Psoas muscle (tissue), 8 donors: Measurements from ENCODE around the gene S1PR4. TPM values are rescaled to one million over a fixed set of nuclear protein-coding genes. Genes with fewer than 3 reads are reported as not detected.
A peak's percentile ranks its signal among the peaks of the same experiment; 100 is the strongest.

Source experiments
- ATAC-seq, 4 donors: fragments of 200-7000 bp; cut with Tn5 transposase; one replicate each; pipeline ENCODE4 v1.9.1; 2020; ENCODE audit warnings: moderate library complexity in 3 of 4, mild to moderate bottlenecking in 2 of 4
- DNase-seq, 2 donors: peaks; one replicate each; pipeline ENCODE4 v3.0.0-alpha.2; 2020
- H3K27ac ChIP-seq: fragments of 200-600 bp; one replicate; pipeline ENCODE4 v1.8.0; 2022
- H3K27me3 ChIP-seq, 3 donors: fragments of 200-600 bp in 1 of 3; one replicate each; pipeline versions ENCODE4 v1.6.1 to v1.8.0; 2013 to 2022; ENCODE audit warnings: low read length in 2 of 3, mild to moderate bottlenecking in 2 of 3, moderate library complexity in 1 of 3; ENCODE audit not compliant: insufficient read depth in 3 of 3
- H3K36me3 ChIP-seq, 2 donors: fragments of 200-600 bp in 1 of 2; one replicate each; pipeline versions ENCODE4 v1.6.1 to v1.8.0; 2013 to 2022; ENCODE audit warnings: low read depth in 1 of 2, mild to moderate bottlenecking in 1 of 2, moderate library complexity in 1 of 2; ENCODE audit not compliant: insufficient read depth in 1 of 2
- H3K4me1 ChIP-seq: fragments of 200-600 bp; one replicate; pipeline ENCODE4 v1.8.0; 2022
- H3K4me3 ChIP-seq: fragments of 200-600 bp; one replicate; pipeline ENCODE4 v1.8.0; 2022; ENCODE audit warnings: mild to moderate bottlenecking
- H3K9me3 ChIP-seq: fragments of 200-600 bp; one replicate; pipeline ENCODE4 v1.8.0; 2022
- WGBS, 3 donors: extraction: QIAGEN DNeasy Blood & Tissue Kit; methylation state at CpG; one replicate each; pipeline versions ENCODE4 v1.1.6 to v1.1.7; 2013; 5-methylcytosine and 5-hydroxymethylcytosine counted together
- intact Hi-C, 2 donors: fragments of 100-400 bp; cut with DNase I; formaldehyde crosslinking; loops; one replicate each; pipeline versions ENCODE4 v1.11.0 to v1.14.2; 2022
- polyA plus RNA-seq, 3 donors: library from polyadenylated mRNA; stranded (reverse); fragments of 200-250 nt; gene quantifications; one replicate each; pipeline ENCODE4 v1.2.3, GENCODE V29; 2013
- total RNA-seq, 4 donors: library from RNA; stranded (reverse); fragmentation: NEBNext Ultra II Directional in 2 of 4; extraction: Animal tissue kit (Norgen Biotek cat#: 25700) in 2 of 4; gene quantifications; one replicate each; pipeline versions ENCODE4 v1.2.1 to v1.2.4, GENCODE V29; 2021 to 2023
- TF ChIP-seq, protein P1 (sequence below): fragments of 200-600 bp; IDR thresholded peaks from one replicate; pipeline ENCODE4 v1.8.0; 2022; ENCODE audit warnings: antibody characterized with exemption
- donor health status: healthy with polysubstance abuse.
- donor health status: DM: no; HTN: no; CAD: no; lungs with moderate emphysema.
- donor health status: Bipolar disorder and iron deficiency.
- donor health status: healthy.
- donor health status: DM: yes; HTN: yes; CAD: no.
- donor health status: DM: no; HTN: no; CAD: no.
- donor health status: DM: no; HTN: no; CAD: no.
- donor health status: DM: yes; HTN: yes; CAD: no.

The S1PR4 gene
- total and polyA plus RNA-seq, 7 donors: 0.40 to 0.94 (median 0.75) TPM

DNA sequence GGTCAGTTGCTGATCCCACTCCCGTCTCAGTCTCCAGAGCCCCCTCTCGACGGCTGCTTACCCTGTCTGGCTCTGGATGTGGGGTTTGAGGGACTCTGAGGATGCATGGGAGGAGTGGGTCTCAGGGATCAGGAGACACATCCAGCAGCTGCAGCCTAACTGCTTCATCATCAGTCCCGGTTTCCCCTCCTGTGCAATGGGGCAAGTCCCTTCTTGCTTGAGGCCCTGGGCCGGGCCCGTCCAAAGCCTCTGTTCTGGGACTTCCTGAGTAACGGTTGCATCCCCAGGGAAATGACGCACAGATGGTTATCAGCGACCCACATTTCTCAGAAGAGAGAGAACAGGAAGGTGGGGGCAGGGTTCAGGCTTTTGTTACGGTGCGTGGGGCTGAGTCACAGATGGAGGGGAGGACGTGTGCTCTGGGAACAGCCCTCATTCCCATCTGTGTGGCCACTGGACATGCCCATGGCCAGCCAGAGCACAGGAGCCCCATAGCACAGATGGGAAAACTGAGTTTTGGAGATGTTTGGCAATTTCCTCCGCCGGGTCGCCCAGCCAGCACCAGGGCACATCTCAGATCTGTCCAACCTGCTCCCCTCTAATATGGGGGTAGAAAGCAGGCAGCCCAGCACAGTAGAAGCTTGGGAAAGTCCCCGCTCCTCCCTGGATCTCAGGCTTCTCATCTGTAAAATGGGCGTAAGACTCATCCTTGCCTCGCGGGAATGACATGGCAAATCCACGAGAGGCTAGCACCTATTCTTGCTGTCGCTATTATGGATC is 23.4 kb upstream of the S1PR4 start:
- ATAC-seq: peak; percentile 44 to 85 (median 72)
- intact Hi-C loops: no loop called here
- Histone ChIP-seq H3K36me3 (no peaks in the 10 kb centered on the region), H3K27me3 (peaks cover 0 to 22% (median 2%) of the 10 kb centered on the region in 3 donors), H3K4me1 (no peaks in the 10 kb centered on the region), H3K4me3 (no peak overlapping the region), H3K27ac (peak overlapping the region; percentile 58), H3K9me3 (no peaks in the 10 kb centered on the region)
- TF ChIP-seq, protein P1, sequence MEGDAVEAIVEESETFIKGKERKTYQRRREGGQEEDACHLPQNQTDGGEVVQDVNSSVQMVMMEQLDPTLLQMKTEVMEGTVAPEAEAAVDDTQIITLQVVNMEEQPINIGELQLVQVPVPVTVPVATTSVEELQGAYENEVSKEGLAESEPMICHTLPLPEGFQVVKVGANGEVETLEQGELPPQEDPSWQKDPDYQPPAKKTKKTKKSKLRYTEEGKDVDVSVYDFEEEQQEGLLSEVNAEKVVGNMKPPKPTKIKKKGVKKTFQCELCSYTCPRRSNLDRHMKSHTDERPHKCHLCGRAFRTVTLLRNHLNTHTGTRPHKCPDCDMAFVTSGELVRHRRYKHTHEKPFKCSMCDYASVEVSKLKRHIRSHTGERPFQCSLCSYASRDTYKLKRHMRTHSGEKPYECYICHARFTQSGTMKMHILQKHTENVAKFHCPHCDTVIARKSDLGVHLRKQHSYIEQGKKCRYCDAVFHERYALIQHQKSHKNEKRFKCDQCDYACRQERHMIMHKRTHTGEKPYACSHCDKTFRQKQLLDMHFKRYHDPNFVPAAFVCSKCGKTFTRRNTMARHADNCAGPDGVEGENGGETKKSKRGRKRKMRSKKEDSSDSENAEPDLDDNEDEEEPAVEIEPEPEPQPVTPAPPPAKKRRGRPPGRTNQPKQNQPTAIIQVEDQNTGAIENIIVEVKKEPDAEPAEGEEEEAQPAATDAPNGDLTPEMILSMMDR: no peak
- peak; percentile 79 to 80 for DNase-seq
- 45 to 50% (median 48%) methylated on average over 21 of the region's 21 CpGs for WGBS, 3 donors

DNA sequence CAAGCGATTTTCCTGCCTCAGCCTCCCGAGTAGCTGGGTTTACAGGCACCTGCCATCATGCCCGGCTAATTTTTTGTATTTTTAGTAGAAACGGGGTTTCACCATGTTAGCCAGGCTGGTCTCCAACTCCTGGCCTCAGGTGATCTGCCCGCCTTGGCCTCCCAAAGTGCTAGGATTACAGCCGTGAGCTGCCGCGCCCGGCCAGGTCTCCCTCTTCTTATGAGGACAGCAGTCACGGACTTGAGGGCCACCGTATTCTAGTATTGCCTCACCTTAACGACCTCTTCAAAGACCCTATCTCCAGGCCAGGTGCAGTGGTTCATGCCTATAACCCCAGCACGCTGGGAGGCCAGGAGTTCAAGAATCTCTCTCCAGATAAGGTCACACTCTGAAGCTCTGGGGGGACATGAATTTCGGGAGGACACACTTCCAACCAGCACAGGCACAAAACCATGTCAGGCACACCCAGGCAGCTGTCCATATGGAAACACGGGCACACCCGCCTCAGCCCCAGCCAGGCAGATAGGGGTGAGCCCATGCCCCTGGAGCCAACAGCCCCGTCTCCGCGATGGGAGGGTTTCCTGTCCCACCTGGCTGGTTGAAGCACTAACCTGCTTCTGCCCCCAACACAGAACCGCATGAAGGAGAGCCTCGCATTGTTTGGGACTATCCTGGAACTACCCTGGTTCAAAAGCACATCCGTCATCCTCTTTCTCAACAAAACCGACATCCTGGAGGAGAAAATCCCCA is 21.3 kb upstream of the S1PR4 start:
- Histone ChIP-seq H3K4me3 (no peak overlapping the region), H3K9me3 (no peaks in the 10 kb centered on the region), H3K36me3 (no peaks in the 10 kb centered on the region), H3K27ac (no peak overlapping the region), H3K4me1 (no peaks in the 10 kb centered on the region), H3K27me3 (peaks cover 0 to 9% (median 0%) of the 10 kb centered on the region in 3 donors)
- TF ChIP-seq, protein P1: no peak
- 68 to 77% (median 77%) methylated on average over 23 of the region's 23 CpGs for WGBS, 3 donors
- intact Hi-C loops: no loop called here
- DNase-seq (no peak), ATAC-seq (no peak)

DNA sequence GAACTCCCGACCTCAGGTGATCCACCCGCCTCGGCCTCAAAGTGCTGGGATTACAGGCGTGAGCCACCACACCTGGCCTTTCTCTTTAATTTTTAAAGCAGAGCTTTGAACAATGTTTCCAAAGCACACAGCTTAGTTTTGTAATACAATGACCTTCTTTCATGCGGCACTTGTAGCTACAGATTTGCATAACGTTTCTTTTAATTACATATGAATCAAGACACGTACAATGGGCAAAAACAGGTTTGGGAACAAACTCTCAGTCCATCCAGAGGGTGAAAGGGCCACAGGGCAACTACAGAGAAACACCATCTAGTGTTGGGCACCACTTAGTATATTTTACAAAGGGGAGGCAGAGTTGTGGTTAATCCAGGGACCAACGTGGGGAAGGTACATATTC is 19.0 kb upstream of the S1PR4 start:
- ATAC-seq (no peak), DNase-seq (no peak)
- no peaks in the 10 kb centered on the region for H3K36me3 ChIP-seq
- 64 to 72% (median 65%) methylated on average over 8 of the region's 8 CpGs for WGBS, 3 donors
- H3K4me3 ChIP-seq: no peak overlapping the region
- H3K27me3 ChIP-seq: peaks cover 0 to 11% (median 0%) of the 10 kb centered on the region in 3 donors
- intact Hi-C loops: no loop called here
- TF ChIP-seq, protein P1: no peak
- no peak overlapping the region for H3K27ac ChIP-seq
- H3K4me1 ChIP-seq: no peaks in the 10 kb centered on the region
- no peaks in the 10 kb centered on the region for H3K9me3 ChIP-seq

DNA sequence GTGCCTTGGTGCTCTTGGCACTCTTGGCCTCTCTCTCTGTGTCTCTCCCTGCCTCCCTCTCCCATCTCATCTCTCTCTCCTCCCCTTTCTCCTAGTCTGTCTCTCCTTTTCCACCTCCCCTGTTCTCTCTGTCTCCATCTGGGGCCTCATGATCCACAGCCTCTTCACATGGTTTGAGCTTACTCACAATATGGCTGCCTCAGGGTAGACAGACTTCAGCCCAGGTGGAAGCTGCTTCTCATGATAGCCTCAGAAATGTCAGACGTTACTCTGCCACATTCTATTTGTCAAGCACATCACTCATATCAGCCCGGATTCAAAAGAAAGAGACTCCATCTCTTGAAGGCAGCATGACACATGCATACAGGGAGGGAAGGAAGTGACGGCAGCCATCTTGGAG is 18.4 kb upstream of the S1PR4 start:
- intact Hi-C loops: loop anchor here (5.0 kb wide), 4 partner anchors 33 to 273 kb away; no protein-coding TSS in a partner anchor
- H3K36me3 ChIP-seq: no peaks in the 10 kb centered on the region
- 61 to 86% (median 84%) methylated on average over 3 of the region's 3 CpGs for WGBS, 3 donors

More for the DNA sequence above, 18.4 kb upstream of the S1PR4 start:
- Histone ChIP-seq H3K4me1 (no peaks in the 10 kb centered on the region), H3K27me3 (peaks cover 0 to 11% (median 0%) of the 10 kb centered on the region in 3 donors), H3K4me3 (no peak overlapping the region), H3K9me3 (no peaks in the 10 kb centered on the region), H3K27ac (no peak overlapping the region)
- DNase-seq (no peak), ATAC-seq (no peak)
- TF ChIP-seq, protein P1: no peak
